ENCODE measurements around the gene LPP. TPM values are rescaled to one million over a fixed set of nuclear protein-coding genes. Genes with fewer than 3 reads are reported as not detected.
A peak's percentile ranks its signal among the peaks of the same experiment; 100 is the strongest.

LPP gene
- total and polyA plus RNA-seq, 8 donors: 4.9 to 84.4 (median 45.9) TPM

DNA sequence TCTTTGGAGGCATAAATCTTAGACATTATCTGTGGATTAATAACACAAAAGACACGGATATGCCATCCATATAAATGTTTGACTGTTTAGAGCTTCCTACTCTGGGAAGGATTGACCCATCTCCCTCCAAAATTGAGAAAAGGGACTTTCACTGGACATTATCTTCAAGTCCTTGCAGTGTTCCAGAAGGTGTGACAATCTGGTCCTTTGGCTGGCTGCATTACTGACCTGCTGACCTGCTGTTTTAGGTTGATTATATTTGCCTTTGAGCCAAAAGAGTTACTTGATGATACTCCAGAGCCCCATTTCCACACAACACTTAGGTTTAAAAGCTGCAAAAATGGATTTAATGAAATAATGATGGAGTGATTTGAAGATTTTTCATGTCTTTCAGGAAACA lies 504.6 kb downstream of the LPP start:
- DNase-seq (no peak), ATAC-seq (no peak)

DNA sequence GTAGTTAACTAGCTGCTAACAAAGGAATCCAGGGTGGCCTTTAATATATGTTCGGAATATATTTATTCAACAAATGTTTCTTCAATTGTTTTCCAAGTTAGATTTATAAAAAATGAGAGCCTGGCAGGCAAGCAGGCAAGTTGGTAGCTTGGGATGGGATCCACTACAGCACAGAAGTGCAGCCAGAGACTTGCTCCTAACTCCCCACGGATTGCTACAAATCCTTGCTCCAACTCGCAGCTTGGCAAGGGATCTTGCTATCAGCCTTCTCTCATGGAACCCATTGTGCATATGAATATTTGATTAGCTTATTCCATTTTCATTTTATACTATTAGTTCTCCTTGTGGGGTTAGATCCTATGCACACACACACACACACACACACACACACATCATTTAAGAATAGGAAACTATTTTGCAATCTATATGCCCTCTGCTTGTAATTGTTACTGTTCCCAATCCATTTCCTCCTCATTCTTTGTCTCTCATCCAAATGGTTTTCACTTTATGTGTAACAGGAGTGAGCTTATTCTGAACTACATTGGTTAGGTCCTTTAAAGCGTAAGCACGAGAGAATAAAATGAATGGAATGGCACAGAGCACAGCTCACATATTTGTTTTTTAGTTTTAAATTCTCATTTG lies 505.6 kb downstream of the LPP start:
- H3K27me3 ChIP-seq: no peaks in the 10 kb centered on the region
- no peaks in the 10 kb centered on the region for H3K9me3 ChIP-seq
- ATAC-seq (peak in 1 of 4 donors; percentile 22), DNase-seq (no peak), FAIRE-seq (no peak)
- H3K4me1 ChIP-seq: peaks cover 0 to 15% (median 0%) of the 10 kb centered on the region in 3 donors
- H3K36me3 ChIP-seq: no peaks in the 10 kb centered on the region
- H3K4me3 ChIP-seq: no peak overlapping the region
- 62 to 71% methylated on average over 5 of the region's 5 CpGs for WGBS, 2 donors
- TF ChIP-seq, protein P1, sequence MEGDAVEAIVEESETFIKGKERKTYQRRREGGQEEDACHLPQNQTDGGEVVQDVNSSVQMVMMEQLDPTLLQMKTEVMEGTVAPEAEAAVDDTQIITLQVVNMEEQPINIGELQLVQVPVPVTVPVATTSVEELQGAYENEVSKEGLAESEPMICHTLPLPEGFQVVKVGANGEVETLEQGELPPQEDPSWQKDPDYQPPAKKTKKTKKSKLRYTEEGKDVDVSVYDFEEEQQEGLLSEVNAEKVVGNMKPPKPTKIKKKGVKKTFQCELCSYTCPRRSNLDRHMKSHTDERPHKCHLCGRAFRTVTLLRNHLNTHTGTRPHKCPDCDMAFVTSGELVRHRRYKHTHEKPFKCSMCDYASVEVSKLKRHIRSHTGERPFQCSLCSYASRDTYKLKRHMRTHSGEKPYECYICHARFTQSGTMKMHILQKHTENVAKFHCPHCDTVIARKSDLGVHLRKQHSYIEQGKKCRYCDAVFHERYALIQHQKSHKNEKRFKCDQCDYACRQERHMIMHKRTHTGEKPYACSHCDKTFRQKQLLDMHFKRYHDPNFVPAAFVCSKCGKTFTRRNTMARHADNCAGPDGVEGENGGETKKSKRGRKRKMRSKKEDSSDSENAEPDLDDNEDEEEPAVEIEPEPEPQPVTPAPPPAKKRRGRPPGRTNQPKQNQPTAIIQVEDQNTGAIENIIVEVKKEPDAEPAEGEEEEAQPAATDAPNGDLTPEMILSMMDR (IDR thresholded peaks at IDR 0.05): no peak
- intact Hi-C loops (cut with DNase I): no loop called here
- H3K27ac ChIP-seq: no peak overlapping the region

More for the DNA sequence above, 504.6 kb downstream of the LPP start:
- Histone ChIP-seq H3K4me1 (peaks cover 0 to 15% (median 0%) of the 10 kb centered on the region in 3 donors), H3K9me3 (no peaks in the 10 kb centered on the region), H3K27me3 (no peaks in the 10 kb centered on the region), H3K27ac (no peak overlapping the region), H3K4me3 (no peak overlapping the region), H3K36me3 (no peaks in the 10 kb centered on the region)
- intact Hi-C loops (cut with DNase I): no loop called here
- TF ChIP-seq, protein P1 (IDR thresholded peaks at IDR 0.05): no peak
- no peak for FAIRE-seq
- WGBS, 2 donors: 80 to 82% methylated on average over 1 of the region's 1 CpG

DNA sequence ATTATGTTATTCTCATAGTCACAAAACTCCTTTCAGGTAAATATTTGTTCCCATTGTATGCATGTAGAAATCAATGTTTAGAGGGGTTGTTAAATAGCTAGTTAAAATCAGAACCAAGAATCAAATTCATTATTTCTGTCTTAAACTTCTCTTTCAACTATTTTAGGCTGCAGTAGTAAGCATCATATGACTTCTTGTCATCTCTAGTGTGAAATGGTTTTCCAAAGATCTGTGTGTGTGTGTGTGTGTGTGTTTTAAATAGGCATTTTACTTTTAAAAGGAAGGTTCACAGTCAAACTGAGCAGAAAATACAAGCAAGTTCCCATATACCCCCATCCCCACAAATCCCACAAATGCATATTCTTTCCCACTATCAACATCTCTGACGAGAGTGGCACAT lies 506.5 kb downstream of the LPP start:
- Histone ChIP-seq H3K4me3 (no peak overlapping the region), H3K4me1 (peaks cover 0 to 15% (median 0%) of the 10 kb centered on the region in 3 donors), H3K9me3 (no peaks in the 10 kb centered on the region), H3K36me3 (no peaks in the 10 kb centered on the region), H3K27me3 (no peaks in the 10 kb centered on the region), H3K27ac (no peak overlapping the region)
- FAIRE-seq (no peak), ATAC-seq (peak in 1 of 4 donors; percentile 26), DNase-seq (no peak)
- 97 to 100% methylated on average over 1 of the region's 1 CpG for WGBS, 2 donors
- intact Hi-C loops (cut with DNase I): no loop called here
- TF ChIP-seq, protein P1 (IDR thresholded peaks at IDR 0.05): no peak

DNA sequence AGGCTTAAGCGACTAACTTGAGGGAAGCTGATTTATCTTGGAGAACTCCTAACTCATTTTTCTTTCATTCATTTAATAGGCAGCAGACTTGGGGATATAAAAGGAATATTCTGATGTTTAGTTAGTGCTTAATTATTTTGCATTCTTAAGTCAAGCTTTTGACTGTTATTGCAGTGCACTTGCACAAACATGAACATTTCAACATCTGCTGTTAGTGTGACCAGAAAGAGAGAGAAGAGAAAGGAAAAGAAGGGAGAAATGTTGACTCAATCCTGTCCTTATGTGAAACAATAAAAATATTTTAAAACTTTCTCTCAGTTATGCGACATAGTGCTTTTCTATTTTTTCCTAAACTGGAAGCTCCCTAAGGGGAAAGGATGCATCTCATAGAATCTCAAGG lies 507.8 kb downstream of the LPP start:
- H3K27me3 ChIP-seq: no peaks in the 10 kb centered on the region
- TF ChIP-seq, protein P1 (IDR thresholded peaks at IDR 0.05): no peak
- H3K4me3 ChIP-seq: no peak overlapping the region
- H3K9me3 ChIP-seq: no peaks in the 10 kb centered on the region
- H3K36me3 ChIP-seq: no peaks in the 10 kb centered on the region
- intact Hi-C loops (cut with DNase I): no loop called here
- no peak for FAIRE-seq
- no peak for ATAC-seq
- WGBS, 2 donors: 96 to 100% methylated on average over 2 of the region's 2 CpGs
- H3K27ac ChIP-seq: no peak overlapping the region
- peaks cover 0 to 15% (median 0%) of the 10 kb centered on the region in 3 donors for H3K4me1 ChIP-seq
- DNase-seq: no peak

DNA sequence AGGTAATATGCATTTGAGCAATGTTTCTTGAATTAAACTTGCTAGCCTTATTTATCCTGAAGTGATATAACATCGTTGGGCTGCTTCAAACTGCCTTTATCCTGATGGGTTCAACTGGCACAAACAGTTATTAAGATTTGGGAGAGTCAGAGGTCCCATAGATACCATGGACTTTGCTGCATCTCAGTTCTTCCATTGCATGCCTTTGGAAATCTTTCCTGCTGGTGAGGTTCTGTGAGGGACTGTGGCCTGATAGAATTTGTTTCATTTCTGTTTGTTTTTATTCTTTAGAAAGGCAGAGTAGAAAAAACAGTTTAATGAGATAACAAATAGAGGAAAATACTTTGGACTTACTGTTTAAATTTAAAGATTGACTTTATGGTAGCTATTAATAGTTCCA lies 508.3 kb downstream of the LPP start:
- no peak overlapping the region for H3K4me3 ChIP-seq
- ATAC-seq: no peak
- FAIRE-seq: no peak
- TF ChIP-seq, protein P1 (IDR thresholded peaks at IDR 0.05): no peak
- H3K36me3 ChIP-seq: no peaks in the 10 kb centered on the region
- H3K9me3 ChIP-seq: no peaks in the 10 kb centered on the region
- H3K4me1 ChIP-seq: peaks cover 0 to 15% (median 0%) of the 10 kb centered on the region in 3 donors
- intact Hi-C loops (cut with DNase I): no loop called here
- 24 to 39% methylated on average over 1 of the region's 1 CpG for WGBS, 2 donors
- no peak overlapping the region for H3K27ac ChIP-seq
- H3K27me3 ChIP-seq: no peaks in the 10 kb centered on the region
- DNase-seq: no peak
